ENCODE results near the gene CLIP2.

CLIP2 gene

GRCh38 chr7:74272305-74273038 is 16.7 kb upstream of the CLIP2 start:
- Histone ChIP-seq H3K4me3 (ENCODE audit: low read depth, low read length) (no peak overlapping the region), H3K9me3 (ENCODE audit: control insufficient read depth, insufficient read depth, low read depth, low read length) (no peaks in the 10 kb centered on the region), H3K4me1 (ENCODE audit: control insufficient read depth, insufficient read depth, low read length) (peaks cover 23% of the 10 kb centered on the region), H3K36me3 (ENCODE audit: control insufficient read depth, insufficient read depth, low read length) (no peaks in the 10 kb centered on the region), H3K27me3 (ENCODE audit: control insufficient read depth, insufficient read depth, low read length) (no peaks in the 10 kb centered on the region), H3K9ac (ENCODE audit: low read length) (peak overlapping the region; percentile 55), H3K27ac (ENCODE audit: low read depth, low read length) (peak overlapping the region; percentile 33; the same call in 1 of the 2 replicates)

- H3K36me3 ChIP-seq (ENCODE audit: control insufficient read depth, insufficient read depth, low read length): no peaks in the 10 kb centered on the region
- no peaks in the 10 kb centered on the region for H3K27me3 ChIP-seq (ENCODE audit: control insufficient read depth, insufficient read depth, low read length)
- no peak overlapping the region for H3K27ac ChIP-seq (ENCODE audit: low read depth, low read length)
- H3K4me3 ChIP-seq (ENCODE audit: low read depth, low read length): no peak overlapping the region
- no peak overlapping the region for H3K9ac ChIP-seq (ENCODE audit: low read length)
- no peaks in the 10 kb centered on the region for H3K9me3 ChIP-seq (ENCODE audit: control insufficient read depth, insufficient read depth, low read depth, low read length)
- H3K4me1 ChIP-seq (ENCODE audit: control insufficient read depth, insufficient read depth, low read length): peaks cover 32% of the 10 kb centered on the region
These were observed 13.8 kb upstream of the CLIP2 start for GRCh38 chr7:74275401-74275881.

- Histone ChIP-seq H3K9me3 (ENCODE audit: control insufficient read depth, insufficient read depth, low read depth, low read length) (no peaks in the 10 kb centered on the region), H3K4me1 (ENCODE audit: control insufficient read depth, insufficient read depth, low read length) (peaks cover 35% of the 10 kb centered on the region), H3K4me3 (ENCODE audit: low read depth, low read length) (no peak overlapping the region), H3K27ac (ENCODE audit: low read depth, low read length) (no peak overlapping the region), H3K9ac (ENCODE audit: low read length) (no peak overlapping the region), H3K36me3 (ENCODE audit: control insufficient read depth, insufficient read depth, low read length) (no peaks in the 10 kb centered on the region), H3K27me3 (ENCODE audit: control insufficient read depth, insufficient read depth, low read length) (no peaks in the 10 kb centered on the region)
These were observed 11.6 kb upstream of the CLIP2 start for GRCh38 chr7:74277636-74278035.

GRCh38 chr7:74280985-74281384 is 8.2 kb upstream of the CLIP2 start:
- H3K4me3 ChIP-seq (ENCODE audit: low read depth, low read length): no peak overlapping the region
- H3K9ac ChIP-seq (ENCODE audit: low read length): peak overlapping the region; percentile 0
- no peak overlapping the region; the same call in 1 of the 2 replicates for H3K27ac ChIP-seq (ENCODE audit: low read depth, low read length)

GRCh38 chr7:74282748-74283459 is 6.3 kb upstream of the CLIP2 start:
- no peaks in the 10 kb centered on the region for H3K9me3 ChIP-seq (ENCODE audit: control insufficient read depth, insufficient read depth, low read depth, low read length)
- no peak overlapping the region for H3K4me3 ChIP-seq (ENCODE audit: low read depth, low read length)
- H3K9ac ChIP-seq (ENCODE audit: low read length): peak overlapping the region; percentile 27
- no peaks in the 10 kb centered on the region for H3K27me3 ChIP-seq (ENCODE audit: control insufficient read depth, insufficient read depth, low read length)
- 0 out of 2 replicates have a peak overlapping the region, but pooled peaks have one; percentile 3 for H3K27ac ChIP-seq (ENCODE audit: low read depth, low read length)
- no peaks in the 10 kb centered on the region for H3K36me3 ChIP-seq (ENCODE audit: control insufficient read depth, insufficient read depth, low read length)
- H3K4me1 ChIP-seq (ENCODE audit: control insufficient read depth, insufficient read depth, low read length): peaks cover 40% of the 10 kb centered on the region

More at GRCh38 chr7:74280985-74281384, 8.2 kb upstream of the CLIP2 start:
- H3K36me3 ChIP-seq (ENCODE audit: control insufficient read depth, insufficient read depth, low read length): no peaks in the 10 kb centered on the region
- no peaks in the 10 kb centered on the region for H3K9me3 ChIP-seq (ENCODE audit: control insufficient read depth, insufficient read depth, low read depth, low read length)
- H3K27me3 ChIP-seq (ENCODE audit: control insufficient read depth, insufficient read depth, low read length): no peaks in the 10 kb centered on the region
- H3K4me1 ChIP-seq (ENCODE audit: control insufficient read depth, insufficient read depth, low read length): peaks cover 42% of the 10 kb centered on the region

GRCh38 chr7:74283858-74284447 is 5.3 kb upstream of the CLIP2 start:
- H3K9ac ChIP-seq (ENCODE audit: low read length): no peak overlapping the region
- H3K4me3 ChIP-seq (ENCODE audit: low read depth, low read length): no peak overlapping the region
- peaks cover 5% of the 10 kb centered on the region; the same call in 1 of the 2 replicates for H3K27me3 ChIP-seq (ENCODE audit: control insufficient read depth, insufficient read depth, low read length)
- peaks cover 41% of the 10 kb centered on the region for H3K4me1 ChIP-seq (ENCODE audit: control insufficient read depth, insufficient read depth, low read length)
- H3K36me3 ChIP-seq (ENCODE audit: control insufficient read depth, insufficient read depth, low read length): no peaks in the 10 kb centered on the region
- no peak overlapping the region for H3K27ac ChIP-seq (ENCODE audit: low read depth, low read length)
- H3K9me3 ChIP-seq (ENCODE audit: control insufficient read depth, insufficient read depth, low read depth, low read length): no peaks in the 10 kb centered on the region

- no peak overlapping the region for H3K27ac ChIP-seq (ENCODE audit: low read depth, low read length)
- H3K9ac ChIP-seq (ENCODE audit: low read length): no peak overlapping the region
- H3K9me3 ChIP-seq (ENCODE audit: control insufficient read depth, insufficient read depth, low read depth, low read length): no peaks in the 10 kb centered on the region
- H3K27me3 ChIP-seq (ENCODE audit: control insufficient read depth, insufficient read depth, low read length): peaks cover 5% of the 10 kb centered on the region; the same call in 1 of the 2 replicates
- peaks cover 35% of the 10 kb centered on the region for H3K4me1 ChIP-seq (ENCODE audit: control insufficient read depth, insufficient read depth, low read length)
- no peak overlapping the region for H3K4me3 ChIP-seq (ENCODE audit: low read depth, low read length)
- no peaks in the 10 kb centered on the region for H3K36me3 ChIP-seq (ENCODE audit: control insufficient read depth, insufficient read depth, low read length)
These were observed 4.4 kb upstream of the CLIP2 start for GRCh38 chr7:74284781-74285259.

- H3K4me3 ChIP-seq (ENCODE audit: low read depth, low read length): no peak overlapping the region
- peaks cover 32% of the 10 kb centered on the region for H3K4me1 ChIP-seq (ENCODE audit: control insufficient read depth, insufficient read depth, low read length)
- no peak overlapping the region for H3K27ac ChIP-seq (ENCODE audit: low read depth, low read length)
- peaks cover 9% of the 10 kb centered on the region for H3K27me3 ChIP-seq (ENCODE audit: control insufficient read depth, insufficient read depth, low read length)
- no peaks in the 10 kb centered on the region for H3K36me3 ChIP-seq (ENCODE audit: control insufficient read depth, insufficient read depth, low read length)
- no peaks in the 10 kb centered on the region for H3K9me3 ChIP-seq (ENCODE audit: control insufficient read depth, insufficient read depth, low read depth, low read length)
- H3K9ac ChIP-seq (ENCODE audit: low read length): no peak overlapping the region
These were observed 3.1 kb upstream of the CLIP2 start for GRCh38 chr7:74286131-74286530.

DNA sequence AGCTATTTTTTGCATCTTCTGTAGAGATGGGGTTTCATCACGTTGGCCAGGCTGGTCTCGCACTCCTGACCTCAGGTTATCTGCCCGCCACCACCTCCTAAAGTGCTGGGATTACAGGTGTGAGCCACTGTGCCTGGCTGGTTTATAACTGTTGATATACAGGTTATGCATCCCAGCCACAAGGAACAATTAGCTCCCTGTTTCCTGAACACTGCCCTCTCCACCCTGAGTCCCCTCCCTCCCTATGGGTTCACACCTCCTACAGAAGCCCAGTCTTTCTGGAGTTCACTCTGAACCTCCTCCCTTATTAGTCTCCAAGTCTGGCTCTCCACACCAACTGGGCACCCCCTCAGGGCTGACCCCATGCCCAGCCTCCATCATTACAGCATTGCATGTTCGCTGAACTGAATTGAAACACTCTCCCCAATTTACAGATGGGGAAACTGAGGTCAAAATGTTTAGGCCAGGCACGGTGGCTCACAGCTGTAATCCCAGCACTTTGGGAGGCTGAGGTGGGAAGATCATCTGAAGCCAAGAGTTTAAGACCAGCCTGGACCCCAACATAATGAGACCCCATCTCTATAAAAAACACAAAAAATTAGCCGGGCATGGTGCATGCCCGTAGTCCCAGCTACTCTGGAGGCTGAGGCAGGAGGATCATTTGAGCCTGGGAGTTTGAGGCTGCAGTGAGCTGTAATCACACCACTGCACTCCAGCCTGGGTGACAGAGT is 1.7 kb upstream of the CLIP2 start:
- peaks cover 30% of the 10 kb centered on the region for H3K4me1 ChIP-seq (ENCODE audit: control insufficient read depth, insufficient read depth, low read length)
- H3K9ac ChIP-seq (ENCODE audit: low read length): no peak overlapping the region
- H3K27me3 ChIP-seq (ENCODE audit: control insufficient read depth, insufficient read depth, low read length): peaks cover 9% of the 10 kb centered on the region
- H3K9me3 ChIP-seq (ENCODE audit: control insufficient read depth, insufficient read depth, low read depth, low read length): no peaks in the 10 kb centered on the region
- no peaks in the 10 kb centered on the region for H3K36me3 ChIP-seq (ENCODE audit: control insufficient read depth, insufficient read depth, low read length)
- H3K4me3 ChIP-seq (ENCODE audit: low read depth, low read length): no peak overlapping the region
- H3K27ac ChIP-seq (ENCODE audit: low read depth, low read length): no peak overlapping the region

- Histone ChIP-seq H3K36me3 (ENCODE audit: control insufficient read depth, insufficient read depth, low read length) (no peaks in the 10 kb centered on the region), H3K27me3 (ENCODE audit: control insufficient read depth, insufficient read depth, low read length) (peaks cover 9% of the 10 kb centered on the region), H3K4me1 (ENCODE audit: control insufficient read depth, insufficient read depth, low read length) (peaks cover 31% of the 10 kb centered on the region), H3K27ac (ENCODE audit: low read depth, low read length) (no peak overlapping the region), H3K9me3 (ENCODE audit: control insufficient read depth, insufficient read depth, low read depth, low read length) (no peaks in the 10 kb centered on the region), H3K4me3 (ENCODE audit: low read depth, low read length) (peak overlapping the region; percentile 94), H3K9ac (ENCODE audit: low read length) (no peak overlapping the region)
These were observed 949 bp upstream of the CLIP2 start for GRCh38 chr7:74288034-74288881.
